Neural progenitor cell (in vitro differentiated cells): ENCODE results near the gene EPYC. TPM values are rescaled to one million over a fixed set of nuclear protein-coding genes. Genes with fewer than 3 reads are reported as not detected.

ENCODE experiments used
- DNase-seq: peaks from one replicate; pipeline ENCODE4 v3.0.0-alpha.2; 2016; ENCODE audit warnings: low spot score
- H2AFZ ChIP-seq: fragments of 200-600 bp; sonication (generic); replicated peaks from 2 replicates; pipeline ENCODE4 v1.6.1; 2016; ENCODE audit warnings: antibody characterized with exemption
- H3F3A ChIP-seq: fragments of 200-600 bp; sonication (generic); 2 replicates; pipeline ENCODE4 v1.6.1; 2016; ENCODE audit warnings: antibody characterized with exemption, low read depth
- H3K27ac ChIP-seq: fragments of 200-600 bp; sonication (generic); 2 replicates; pipeline ENCODE4 v1.5.1; 2016; ENCODE audit warnings: mild to moderate bottlenecking
- H3K27me3 ChIP-seq: fragments of 200-600 bp; sonication (generic); 2 replicates; pipeline ENCODE4 v1.6.1; 2016; ENCODE audit warnings: mild to moderate bottlenecking, moderate library complexity
- H3K36me3 ChIP-seq: fragments of 200-600 bp; sonication (generic); 2 replicates; pipeline ENCODE4 v1.5.1; 2016
- H3K4me1 ChIP-seq: fragments of 200-600 bp; sonication (generic); 2 replicates; pipeline ENCODE4 v1.6.1; 2016; ENCODE audit warnings: mixed run types
- H3K4me2 ChIP-seq: fragments of 200-600 bp; sonication (generic); 2 replicates; pipeline ENCODE4 v1.6.1; 2016
- H3K4me3 ChIP-seq: fragments of 200-600 bp; sonication (generic); 2 replicates; pipeline ENCODE4 v1.5.1; 2016
- H3K79me2 ChIP-seq: fragments of 200-600 bp; sonication (generic); 2 replicates; pipeline ENCODE4 v1.6.1; 2016; ENCODE audit warnings: low read depth
- H3K9ac ChIP-seq: fragments of 200-600 bp; sonication (generic); 2 replicates; pipeline ENCODE4 v1.6.1; 2016
- H3K9me3 ChIP-seq: fragments of 200-600 bp; sonication (generic); 2 replicates; pipeline ENCODE4 v1.5.1; 2016; ENCODE audit warnings: low read depth
- H4K20me1 ChIP-seq: fragments of 200-600 bp; sonication (generic); 2 replicates; pipeline ENCODE4 v1.6.1; 2016; ENCODE audit warnings: low read depth
- H3K27ac Mint-ChIP-seq: 3 replicates; pipeline ENCODE4 v1.8.0; 2021; ENCODE audit warnings: mixed read lengths
- H3K27me3 Mint-ChIP-seq: 2 replicates; pipeline ENCODE4 v1.8.0; 2022; ENCODE audit warnings: low read depth, mild to moderate bottlenecking, inconsistent platforms, moderate library complexity, mixed read lengths; ENCODE audit not compliant: insufficient read depth
- H3K36me3 Mint-ChIP-seq: 3 replicates; pipeline ENCODE4 v1.8.0; 2021; ENCODE audit warnings: mixed read lengths
- H3K4me1 Mint-ChIP-seq: 3 replicates; pipeline ENCODE4 v1.8.0; 2021; ENCODE audit warnings: mixed read lengths
- H3K4me3 Mint-ChIP-seq: 3 replicates; pipeline ENCODE4 v1.8.0; 2021; ENCODE audit warnings: mild to moderate bottlenecking, moderate library complexity, mixed read lengths
- H3K9me3 Mint-ChIP-seq: 3 replicates; pipeline ENCODE4 v1.8.0; 2020; ENCODE audit warnings: mixed read lengths
- EZH2 ChIP-seq: fragments of 200-600 bp; sonication (generic); IDR thresholded peaks from 2 replicates; pipeline ENCODE4 v1.6.1; 2017; ENCODE audit warnings: antibody characterized with exemption, mild to moderate bottlenecking, moderate library complexity
- EZH2phosphoT487 ChIP-seq: fragments of 200-600 bp; sonication (generic); IDR thresholded peaks from 2 replicates; pipeline ENCODE4 v1.6.1; 2017; ENCODE audit warnings: antibody characterized with exemption
- total RNA-seq: library from RNA; depleted of rRNA; stranded (reverse); fragments of >200 nt; gene quantifications from 2 replicates; pipeline ENCODE4 v1.2.3, GENCODE V29; 2015; ENCODE audit warnings: low replicate concordance
- TF ChIP-seq, protein P1 (sequence below): fragments of 200-600 bp; sonication (generic); IDR thresholded peaks from 2 replicates; pipeline ENCODE4 v1.5.1; 2017; ENCODE audit warnings: antibody characterized with exemption, mild to moderate bottlenecking

EPYC gene
- total RNA-seq, 1 donor from 2014 or later = not detected

DNA sequence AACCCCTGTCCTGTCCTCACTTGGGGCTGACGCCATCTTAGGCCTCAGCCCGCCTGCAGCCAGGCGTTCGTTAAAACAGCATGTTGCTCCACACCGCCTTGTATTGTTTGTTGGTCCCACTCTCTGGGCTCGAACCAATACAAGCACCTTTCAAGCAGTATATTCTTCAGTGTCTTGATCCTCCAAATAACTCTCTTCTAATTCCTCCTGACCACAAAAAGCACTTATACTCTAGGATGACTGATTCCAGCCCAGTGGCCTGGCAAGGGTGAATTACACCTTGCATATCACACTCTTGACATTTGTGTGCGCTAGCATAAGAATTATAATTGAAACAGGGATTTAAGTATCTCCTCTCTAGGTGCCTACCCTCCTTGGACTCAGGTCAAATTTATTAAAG is 56.9 kb downstream of the EPYC start:
- no peaks in the 10 kb centered on the region for H3K36me3 Mint-ChIP-seq
- H3K4me3 Mint-ChIP-seq = no peak overlapping the region
- Histone ChIP-seq H3K4me1 (no peaks in the 10 kb centered on the region), H3K9ac (no peak overlapping the region), H3F3A (no peaks in the 10 kb centered on the region), H3K4me2 (no peak overlapping the region), H4K20me1 (no peaks in the 10 kb centered on the region), H3K9me3 (no peaks in the 10 kb centered on the region), H3K36me3 (no peaks in the 10 kb centered on the region), H3K27me3 (no peaks in the 10 kb centered on the region), H2AFZ (no peak overlapping the region), H3K27ac (no peak overlapping the region), H3K4me3 (no peak overlapping the region), H3K79me2 (no peaks in the 10 kb centered on the region)
- TF ChIP-seq, protein P1, sequence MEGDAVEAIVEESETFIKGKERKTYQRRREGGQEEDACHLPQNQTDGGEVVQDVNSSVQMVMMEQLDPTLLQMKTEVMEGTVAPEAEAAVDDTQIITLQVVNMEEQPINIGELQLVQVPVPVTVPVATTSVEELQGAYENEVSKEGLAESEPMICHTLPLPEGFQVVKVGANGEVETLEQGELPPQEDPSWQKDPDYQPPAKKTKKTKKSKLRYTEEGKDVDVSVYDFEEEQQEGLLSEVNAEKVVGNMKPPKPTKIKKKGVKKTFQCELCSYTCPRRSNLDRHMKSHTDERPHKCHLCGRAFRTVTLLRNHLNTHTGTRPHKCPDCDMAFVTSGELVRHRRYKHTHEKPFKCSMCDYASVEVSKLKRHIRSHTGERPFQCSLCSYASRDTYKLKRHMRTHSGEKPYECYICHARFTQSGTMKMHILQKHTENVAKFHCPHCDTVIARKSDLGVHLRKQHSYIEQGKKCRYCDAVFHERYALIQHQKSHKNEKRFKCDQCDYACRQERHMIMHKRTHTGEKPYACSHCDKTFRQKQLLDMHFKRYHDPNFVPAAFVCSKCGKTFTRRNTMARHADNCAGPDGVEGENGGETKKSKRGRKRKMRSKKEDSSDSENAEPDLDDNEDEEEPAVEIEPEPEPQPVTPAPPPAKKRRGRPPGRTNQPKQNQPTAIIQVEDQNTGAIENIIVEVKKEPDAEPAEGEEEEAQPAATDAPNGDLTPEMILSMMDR = no peak
- TF ChIP-seq EZH2 (no peak), EZH2phosphoT487 (no peak)
- H3K27me3 Mint-ChIP-seq = no peaks in the 10 kb centered on the region
- no peaks in the 10 kb centered on the region for H3K9me3 Mint-ChIP-seq
- DNase-seq = no peak
- H3K27ac Mint-ChIP-seq = no peak overlapping the region
- H3K4me1 Mint-ChIP-seq = no peaks in the 10 kb centered on the region

DNA sequence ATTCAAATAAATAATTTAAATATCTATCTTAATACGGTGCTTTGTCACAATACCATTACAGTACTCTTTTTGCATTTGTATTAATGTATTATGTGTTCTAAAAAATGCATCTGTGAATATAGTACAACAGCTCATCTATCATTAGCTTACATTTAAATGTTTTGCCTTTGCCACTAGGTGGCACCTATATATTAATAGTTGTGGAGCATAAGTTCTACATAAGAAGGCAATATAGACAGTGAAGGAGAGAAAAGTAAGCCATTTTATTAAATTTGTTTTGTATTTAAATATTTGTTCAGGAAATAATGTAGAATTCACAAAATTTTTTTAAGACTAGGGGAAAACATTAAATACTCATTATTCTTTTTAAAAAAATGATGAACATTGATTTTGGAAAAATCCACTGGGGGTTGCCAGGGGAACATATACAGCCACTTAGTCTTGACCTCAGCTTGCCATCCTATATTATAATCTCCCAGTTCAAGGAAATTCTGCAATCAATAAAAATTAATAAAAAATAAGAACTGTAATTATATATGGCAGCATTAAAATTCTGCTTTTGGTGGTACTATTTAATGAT is 59.6 kb downstream of the EPYC start:
- Mint-ChIP-seq H3K4me1 (no peaks in the 10 kb centered on the region), H3K27ac (no peak overlapping the region)

DNA sequence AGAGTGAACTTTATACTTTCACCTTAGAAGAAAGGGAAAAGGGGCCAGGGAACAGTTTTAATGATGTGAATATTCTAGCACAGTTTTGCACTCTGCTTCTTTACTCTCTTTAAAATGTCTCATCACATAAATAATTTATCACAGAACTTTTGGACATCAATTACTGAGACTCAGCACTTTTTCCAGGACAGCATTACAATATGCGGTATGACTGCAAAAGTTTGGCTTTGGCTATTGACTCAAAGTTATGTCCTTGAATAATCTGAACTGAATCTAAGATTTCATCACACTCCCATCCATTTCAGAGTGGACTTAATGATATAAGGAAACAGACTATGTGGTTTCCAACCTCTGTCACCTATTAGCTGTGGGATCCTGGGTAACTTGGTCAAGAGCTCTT is 61.5 kb downstream of the EPYC start:
- Histone ChIP-seq H3K9me3 (no peaks in the 10 kb centered on the region), H3K4me2 (no peak overlapping the region), H3K36me3 (no peaks in the 10 kb centered on the region), H2AFZ (no peak overlapping the region), H4K20me1 (no peaks in the 10 kb centered on the region), H3K27ac (no peak overlapping the region), H3K27me3 (no peaks in the 10 kb centered on the region), H3F3A (no peaks in the 10 kb centered on the region), H3K9ac (no peak overlapping the region), H3K4me3 (no peak overlapping the region), H3K79me2 (no peaks in the 10 kb centered on the region), H3K4me1 (no peaks in the 10 kb centered on the region)
- Mint-ChIP-seq H3K9me3 (no peaks in the 10 kb centered on the region), H3K27ac (no peak overlapping the region), H3K4me1 (no peaks in the 10 kb centered on the region), H3K36me3 (no peaks in the 10 kb centered on the region), H3K27me3 (no peaks in the 10 kb centered on the region), H3K4me3 (no peak overlapping the region)
- TF ChIP-seq EZH2 (no peak), EZH2phosphoT487 (no peak)
- TF ChIP-seq, protein P1 = no peak
- DNase-seq = no peak

More for the DNA sequence above, 59.6 kb downstream of the EPYC start:
- Histone ChIP-seq H3K4me3 (no peak overlapping the region), H3K79me2 (no peaks in the 10 kb centered on the region), H3K27ac (no peak overlapping the region), H3K9me3 (no peaks in the 10 kb centered on the region), H2AFZ (no peak overlapping the region), H3K9ac (no peak overlapping the region), H3K4me1 (no peaks in the 10 kb centered on the region), H3F3A (no peaks in the 10 kb centered on the region), H4K20me1 (no peaks in the 10 kb centered on the region), H3K4me2 (no peak overlapping the region), H3K27me3 (no peaks in the 10 kb centered on the region), H3K36me3 (no peaks in the 10 kb centered on the region)
- H3K36me3 Mint-ChIP-seq = no peaks in the 10 kb centered on the region
- H3K27me3 Mint-ChIP-seq = no peaks in the 10 kb centered on the region
- H3K9me3 Mint-ChIP-seq = no peaks in the 10 kb centered on the region
- H3K4me3 Mint-ChIP-seq = no peak overlapping the region
- peak; percentile 25 for DNase-seq
- no peak for TF ChIP-seq EZH2
- TF ChIP-seq, protein P1 = peak; percentile 71
